GM19452 (cell line): Measurements from ENCODE around the gene LGI4.

Experiments
- ATAC-seq: cut with Tn5 transposase; IDR thresholded peaks from one replicate; pipeline ENCODE4 v1.9.1; 2021; ENCODE audit not compliant: unreplicated experiment

LGI4 gene

DNA sequence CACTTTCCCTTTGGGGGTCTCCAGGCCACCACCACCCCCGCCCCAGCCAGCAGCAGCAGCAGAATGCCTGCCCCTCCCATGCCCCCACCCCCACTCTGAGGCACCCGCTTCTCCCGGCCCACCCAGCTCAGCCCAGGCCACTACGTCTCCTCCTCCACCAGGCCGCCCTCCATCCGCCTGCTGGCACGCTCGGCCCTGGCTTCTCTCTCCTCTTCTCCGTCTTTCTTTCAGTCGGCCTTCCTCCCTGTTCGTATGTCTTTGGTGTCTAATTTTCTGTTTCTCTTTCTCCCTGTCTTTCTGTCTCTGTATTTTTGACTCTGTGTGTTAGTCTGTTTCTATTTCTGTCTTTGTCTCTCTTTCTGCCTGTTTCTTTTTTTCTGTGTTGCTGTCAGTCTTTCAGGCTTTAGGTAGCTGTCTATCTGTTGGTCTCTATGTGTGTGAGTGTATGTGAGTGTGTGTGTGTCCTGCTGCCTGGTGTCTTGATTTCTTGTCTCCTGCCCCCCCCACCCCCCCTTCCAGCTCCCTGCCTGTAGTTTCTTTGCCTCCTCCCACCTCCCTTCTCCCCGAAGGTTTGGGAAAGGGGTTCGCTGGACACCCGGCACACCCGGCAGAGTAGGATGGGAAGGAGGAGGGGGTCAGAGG lies at the start of gene LGI4:
Gene LGI4 (minus strand): TSS at position 459 of the 642 bp plus-strand sequence. CDS start 379 bp downstream, at position 80.
- no peak for ATAC-seq

DNA sequence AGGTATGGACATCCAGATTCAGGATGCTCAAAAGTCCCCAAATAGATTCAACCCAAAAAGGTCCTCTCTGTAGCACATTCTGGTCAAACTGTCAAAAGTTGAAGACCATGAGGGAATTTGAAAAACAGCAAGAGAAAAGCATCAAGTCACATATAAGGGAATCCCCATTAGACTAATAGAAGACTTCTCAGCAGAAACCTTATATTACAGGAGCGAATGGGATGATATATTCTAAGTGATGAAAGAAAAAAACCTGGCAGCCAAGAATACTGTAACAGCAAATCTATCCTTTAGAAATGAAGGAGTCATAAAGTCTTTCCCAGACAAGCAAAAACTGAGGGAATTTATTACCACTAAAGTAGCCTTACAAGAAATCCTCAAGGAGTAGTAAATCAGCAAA lies 49.4 kb upstream of the LGI4 start:
- no peak for ATAC-seq

DNA sequence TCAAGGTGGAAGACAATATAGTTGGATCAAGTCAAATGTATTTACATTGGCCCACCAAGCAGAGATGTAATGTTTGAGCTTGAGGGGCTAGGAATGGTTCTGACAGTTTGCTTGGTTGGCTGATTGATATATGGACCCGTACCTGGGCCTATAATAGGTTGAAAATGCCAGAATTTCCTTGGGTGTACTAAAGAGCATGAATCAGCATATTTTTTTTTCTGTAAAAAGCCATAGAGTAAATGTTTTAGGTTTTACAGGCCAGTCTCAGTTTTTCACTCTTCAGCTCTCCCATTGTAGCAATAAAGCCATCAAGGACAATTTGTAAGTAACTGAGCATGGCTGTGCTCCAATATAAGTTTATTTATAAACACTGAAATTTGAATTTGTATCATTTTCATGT lies 46.5 kb upstream of the LGI4 start:
- ATAC-seq: no peak

DNA sequence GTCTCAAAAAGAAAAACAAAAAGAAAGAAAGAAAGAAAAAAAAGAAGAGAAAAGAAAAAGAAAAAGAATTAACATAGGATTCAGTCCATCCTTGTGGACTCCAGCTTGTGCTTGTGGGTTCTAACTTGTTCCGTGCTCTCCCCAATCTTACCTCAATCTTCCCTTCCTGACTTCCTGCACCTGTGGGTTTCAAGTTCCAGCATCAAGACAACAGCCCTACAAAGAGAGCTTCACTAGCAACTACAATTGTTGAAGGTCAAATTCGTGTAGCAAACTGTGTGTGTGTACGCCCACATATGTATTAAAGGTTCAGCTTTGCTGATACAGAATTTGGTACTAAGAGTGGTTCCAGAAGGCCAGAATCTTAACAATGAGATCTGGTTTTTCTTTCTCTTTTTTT lies 45.0 kb upstream of the LGI4 start:
- no peak for ATAC-seq

DNA sequence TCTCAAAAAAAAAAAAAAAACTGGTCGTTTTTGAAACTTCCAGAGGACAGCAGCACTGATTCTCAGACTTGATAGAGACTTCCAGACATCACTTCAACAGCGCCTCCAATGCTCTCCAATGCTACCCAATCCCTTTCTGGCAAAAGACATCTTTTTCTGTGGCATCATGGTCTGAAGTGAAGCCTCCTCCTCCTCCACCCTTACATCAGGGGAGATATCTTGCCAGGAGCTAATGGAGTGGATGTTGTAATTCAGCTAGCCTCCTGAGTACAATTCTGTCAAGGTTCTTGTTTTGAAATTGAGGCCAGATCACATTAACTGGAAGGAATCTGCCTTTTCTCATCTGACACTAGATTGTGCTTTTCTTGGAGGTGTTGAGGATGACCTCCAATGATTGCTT lies 43.8 kb upstream of the LGI4 start:
- no peak for ATAC-seq

DNA sequence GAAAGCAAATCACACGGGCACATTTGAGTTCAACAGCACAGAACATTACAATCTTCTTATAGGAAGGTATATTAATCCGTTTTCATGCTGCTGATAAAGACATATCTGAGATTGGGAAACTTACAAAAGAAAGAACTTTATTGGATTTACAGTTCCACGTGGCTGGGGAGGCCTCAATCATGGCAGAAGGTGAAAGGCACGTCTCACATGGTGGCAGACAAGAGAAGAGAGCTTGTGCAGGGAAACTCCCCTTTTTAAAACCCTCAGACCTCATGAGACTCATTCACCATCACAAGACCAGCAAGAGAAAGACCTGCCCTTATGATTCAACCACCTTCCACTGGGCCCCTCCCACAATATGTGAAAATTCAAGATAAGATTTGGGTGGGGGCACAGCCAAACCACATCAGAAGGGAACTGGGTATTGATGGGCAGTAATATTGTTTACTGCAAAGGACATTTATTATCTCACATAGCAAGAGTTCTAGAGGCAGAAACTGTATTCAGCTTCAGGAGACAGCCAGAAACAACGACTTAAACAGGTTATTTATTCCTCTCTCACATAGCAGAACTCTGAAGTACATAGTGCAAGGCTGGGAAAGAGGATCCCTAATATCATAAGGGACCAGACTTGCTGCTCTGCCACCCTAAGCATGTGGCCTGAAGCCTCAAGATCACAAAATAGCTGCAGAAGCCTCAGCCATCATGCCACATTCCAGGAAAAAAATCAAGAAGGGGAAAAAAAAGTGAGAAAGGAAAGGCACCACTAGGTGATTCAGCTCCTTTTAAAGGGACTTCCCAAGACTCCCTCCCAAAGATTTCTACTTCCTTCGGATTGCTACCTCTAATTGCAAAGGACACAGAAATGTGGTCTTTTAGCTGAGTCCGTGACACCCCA lies 42.8 kb upstream of the LGI4 start:
- ATAC-seq: no peak

DNA sequence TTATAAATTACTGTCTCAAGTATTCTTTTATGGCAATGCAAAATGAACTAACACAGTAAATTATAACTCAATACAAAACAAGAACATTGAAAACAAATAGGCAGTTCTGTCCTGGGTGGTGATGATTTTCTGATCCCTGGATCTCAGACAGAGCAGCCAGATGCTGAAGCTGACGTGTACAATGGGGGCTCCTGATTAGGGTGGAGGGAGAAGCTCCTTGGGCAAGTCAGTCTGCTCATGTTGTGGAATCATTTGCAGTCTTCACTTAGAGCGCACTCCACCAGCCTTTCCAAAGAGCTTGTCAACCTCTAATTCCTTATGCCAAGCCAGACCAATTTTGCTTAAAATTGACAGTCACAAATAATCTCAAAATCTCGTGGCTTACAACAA lies 41.3 kb upstream of the LGI4 start:
- ATAC-seq: no peak

DNA sequence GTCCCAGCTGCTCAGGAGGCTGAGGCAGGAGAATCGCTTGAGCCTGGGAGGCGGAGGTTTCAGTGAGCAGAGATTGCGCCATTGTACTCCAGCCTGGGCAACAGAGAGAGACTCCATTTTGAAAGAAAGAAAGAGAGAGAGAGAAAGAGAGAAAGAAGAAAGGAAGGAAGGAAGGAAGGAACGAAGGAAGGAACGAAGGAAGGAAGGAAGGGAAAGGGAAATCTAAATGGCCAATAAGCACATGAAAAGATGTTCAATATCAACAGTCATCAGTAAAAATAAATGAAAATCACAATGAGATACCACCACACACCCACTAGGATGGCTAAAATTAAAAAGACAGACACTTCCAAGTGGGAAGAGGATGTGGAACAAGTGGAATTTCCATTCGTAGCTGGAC lies 39.4 kb upstream of the LGI4 start:
- ATAC-seq: no peak

DNA sequence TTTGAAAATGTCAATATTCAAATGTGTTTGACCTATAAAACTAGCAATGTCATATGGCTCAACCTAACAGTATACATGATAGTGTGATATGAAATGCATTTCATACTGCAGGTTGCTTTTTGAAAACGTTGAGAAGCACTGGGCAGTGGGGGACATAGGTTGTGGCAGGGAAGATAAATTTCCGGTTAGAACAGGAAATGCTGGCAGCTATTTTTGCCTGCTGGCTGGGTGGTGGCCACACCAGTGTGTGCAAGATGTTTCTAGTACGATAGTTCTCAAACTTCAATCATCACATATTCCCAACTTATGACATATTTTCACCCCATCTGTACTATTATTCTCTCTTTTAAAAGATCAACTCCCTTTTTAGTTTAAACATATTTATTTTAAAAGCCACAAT lies 36.9 kb upstream of the LGI4 start:
- no peak for ATAC-seq

DNA sequence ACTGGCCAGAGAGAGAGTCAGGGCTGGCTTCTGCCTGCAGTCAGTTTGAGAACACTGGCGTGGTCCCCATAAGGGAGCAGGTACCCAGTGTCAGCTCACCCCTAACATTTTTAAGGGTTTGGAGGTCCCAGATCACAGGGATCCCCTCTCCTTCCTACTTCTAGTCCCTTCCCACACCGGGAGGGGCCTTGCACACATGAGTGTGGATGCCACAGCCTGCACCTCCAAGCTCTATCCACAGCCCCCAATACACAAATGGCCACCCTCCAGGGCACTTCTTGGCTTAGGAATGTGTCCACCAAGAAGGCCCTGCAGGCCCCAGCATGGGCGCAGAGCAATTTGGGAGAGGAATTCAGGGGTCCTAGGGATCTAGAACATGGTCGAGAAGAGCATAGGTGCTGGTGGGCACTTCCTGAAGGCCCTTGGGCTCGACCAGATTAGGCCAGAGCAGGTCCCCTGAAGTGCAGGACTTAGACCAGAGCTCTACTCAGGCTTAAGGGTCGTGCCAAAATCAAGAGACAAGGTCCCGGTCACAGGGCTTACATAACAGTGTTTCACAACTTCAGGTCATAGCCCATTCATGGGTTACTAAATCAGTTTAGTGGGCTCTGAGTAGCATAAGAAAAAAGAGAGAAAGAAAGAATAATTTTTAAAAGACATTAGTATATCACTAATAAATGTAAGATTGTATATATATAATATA lies 35.7 kb upstream of the LGI4 start:
- no peak for ATAC-seq

DNA sequence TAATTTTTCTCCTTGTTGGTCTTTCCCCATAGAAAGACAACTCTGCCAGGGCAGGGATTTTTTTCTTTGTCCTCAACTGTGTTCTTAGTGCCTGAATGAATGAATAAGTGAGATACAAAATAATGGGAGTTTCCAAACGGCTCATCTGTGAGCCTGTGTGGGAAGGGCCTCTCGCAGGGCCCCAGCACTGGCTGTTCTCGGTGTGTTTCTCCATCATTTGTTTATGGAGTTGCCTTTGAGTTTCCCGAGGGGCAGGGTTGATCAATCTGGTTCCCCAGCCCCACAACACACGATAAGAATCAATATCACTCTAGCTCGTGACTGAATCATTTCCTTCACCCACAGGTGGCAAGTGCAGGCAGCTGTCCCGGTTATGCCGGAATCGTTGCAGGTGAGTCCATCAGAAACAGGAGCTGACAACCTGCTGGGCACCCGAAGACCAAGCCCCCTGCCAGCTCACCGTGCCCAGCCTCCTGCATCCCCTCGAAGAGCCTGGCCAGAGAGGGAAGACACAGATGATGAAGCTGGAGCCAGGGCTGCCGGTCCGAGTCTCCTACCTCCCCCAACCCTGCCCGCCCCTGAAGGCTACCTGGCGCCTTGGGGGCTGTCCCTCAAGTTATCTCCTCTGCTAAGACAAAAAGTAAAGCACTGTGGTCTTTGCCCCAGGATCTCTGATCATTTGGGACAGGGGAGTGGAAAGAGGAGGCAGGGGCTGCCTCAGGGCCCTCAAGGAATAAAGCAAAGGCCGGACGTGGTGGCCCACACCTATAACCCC lies 34.5 kb upstream of the LGI4 start:
- ATAC-seq: no peak

DNA sequence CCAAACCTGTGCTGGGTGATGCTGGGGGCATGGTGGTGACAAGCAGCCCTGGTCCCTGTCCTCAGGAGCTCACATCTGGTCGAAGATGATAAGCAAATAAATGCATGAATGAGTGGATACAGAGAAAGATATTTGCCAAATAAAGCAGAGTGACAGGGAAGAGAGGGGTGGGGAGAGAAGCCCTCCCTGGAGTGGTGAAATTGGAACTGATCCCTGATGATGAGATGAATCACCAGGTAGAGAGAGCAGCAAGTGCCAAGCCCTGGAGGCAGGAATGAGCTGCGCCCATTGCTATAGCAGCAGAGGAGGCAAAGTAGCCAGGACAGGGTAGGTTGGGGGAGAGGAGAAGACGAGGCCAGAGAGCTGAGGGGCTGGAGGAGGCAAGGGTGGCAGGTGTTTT lies 33.3 kb upstream of the LGI4 start:
- no peak for ATAC-seq

DNA sequence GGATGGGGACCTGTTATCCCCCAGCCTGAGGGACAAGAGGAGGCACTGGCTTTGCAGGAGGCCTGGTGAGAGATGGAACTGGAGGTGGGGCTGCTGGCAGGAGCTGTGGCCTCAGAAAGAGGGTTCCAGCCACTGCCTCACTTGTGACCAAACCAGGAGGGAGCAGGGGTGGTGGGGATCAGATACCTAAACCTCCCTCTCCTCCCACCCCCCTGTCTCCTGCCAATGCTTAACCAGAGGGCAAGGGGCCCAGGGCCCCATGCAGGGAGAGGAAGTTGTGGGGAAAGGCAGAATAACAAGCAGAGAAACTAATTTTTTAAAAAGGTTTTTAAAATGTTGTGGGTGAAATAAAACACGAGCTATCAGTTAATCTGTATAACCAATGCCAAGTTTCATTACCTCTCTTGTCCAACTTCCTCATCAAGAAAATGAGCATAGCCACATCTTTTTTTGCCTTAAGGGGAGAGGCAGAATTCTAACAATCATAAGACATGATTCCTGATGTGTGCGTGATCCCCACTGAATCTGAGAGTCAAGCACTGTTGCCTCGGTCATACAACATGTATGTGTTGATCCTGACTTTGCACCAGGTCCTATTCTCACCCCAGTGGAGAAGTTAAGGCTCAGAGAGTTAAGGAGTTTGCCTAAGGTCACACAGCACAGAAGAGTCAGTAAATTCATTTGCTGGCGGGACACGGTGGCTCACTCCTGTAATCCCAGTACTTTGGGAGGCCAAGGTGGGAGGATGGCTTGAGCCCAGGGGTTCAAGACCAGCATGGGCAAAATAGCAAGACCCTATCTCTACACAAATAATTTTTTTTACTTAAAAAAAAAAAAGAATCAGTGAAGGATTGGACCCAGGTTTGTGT lies 32.6 kb upstream of the LGI4 start:
- ATAC-seq: no peak

DNA sequence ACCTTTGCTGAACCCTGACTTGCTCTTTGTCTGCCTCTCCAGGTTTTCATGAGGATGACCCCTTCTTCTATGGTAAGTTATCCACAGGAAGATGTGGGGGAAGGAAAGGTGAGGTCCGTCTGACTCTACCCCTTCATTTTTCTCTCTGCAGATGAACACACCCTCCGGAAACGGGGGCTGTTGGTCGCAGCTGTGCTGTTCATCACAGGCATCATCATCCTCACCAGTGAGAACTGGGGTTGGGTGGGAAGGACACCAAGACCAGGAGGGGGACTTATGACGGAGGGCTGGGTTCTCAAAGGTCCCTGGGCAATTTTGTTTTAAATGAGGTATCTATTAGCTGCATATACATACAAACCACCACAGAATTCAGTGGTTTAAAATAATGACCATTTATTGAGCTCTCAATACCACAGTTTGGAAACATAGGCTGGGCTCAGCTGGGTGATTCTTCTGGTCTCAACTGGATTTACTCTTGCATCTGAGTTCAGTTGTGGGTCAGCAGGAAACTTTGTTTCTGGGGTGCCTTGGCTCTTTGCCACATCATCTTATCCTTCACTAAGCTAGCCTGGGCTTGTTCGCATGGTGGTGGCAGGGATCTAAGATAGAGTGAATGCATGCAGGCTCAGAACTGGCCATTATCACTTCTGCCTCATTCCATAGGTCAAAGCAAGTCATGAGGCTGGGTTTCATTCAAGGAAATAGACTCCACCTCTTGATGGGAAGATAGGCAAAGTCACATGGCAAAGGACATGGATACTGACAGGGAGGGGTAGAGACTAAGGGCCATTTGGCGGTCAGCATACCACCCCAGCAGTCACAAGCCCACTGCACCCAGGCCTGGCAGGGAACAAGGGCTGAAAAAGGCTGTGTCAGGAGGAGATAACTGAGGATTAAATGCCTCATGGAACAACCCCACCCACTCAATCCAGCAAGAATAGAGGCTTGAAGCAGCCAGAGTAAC lies 31.5 kb upstream of the LGI4 start:
- no peak for ATAC-seq

DNA sequence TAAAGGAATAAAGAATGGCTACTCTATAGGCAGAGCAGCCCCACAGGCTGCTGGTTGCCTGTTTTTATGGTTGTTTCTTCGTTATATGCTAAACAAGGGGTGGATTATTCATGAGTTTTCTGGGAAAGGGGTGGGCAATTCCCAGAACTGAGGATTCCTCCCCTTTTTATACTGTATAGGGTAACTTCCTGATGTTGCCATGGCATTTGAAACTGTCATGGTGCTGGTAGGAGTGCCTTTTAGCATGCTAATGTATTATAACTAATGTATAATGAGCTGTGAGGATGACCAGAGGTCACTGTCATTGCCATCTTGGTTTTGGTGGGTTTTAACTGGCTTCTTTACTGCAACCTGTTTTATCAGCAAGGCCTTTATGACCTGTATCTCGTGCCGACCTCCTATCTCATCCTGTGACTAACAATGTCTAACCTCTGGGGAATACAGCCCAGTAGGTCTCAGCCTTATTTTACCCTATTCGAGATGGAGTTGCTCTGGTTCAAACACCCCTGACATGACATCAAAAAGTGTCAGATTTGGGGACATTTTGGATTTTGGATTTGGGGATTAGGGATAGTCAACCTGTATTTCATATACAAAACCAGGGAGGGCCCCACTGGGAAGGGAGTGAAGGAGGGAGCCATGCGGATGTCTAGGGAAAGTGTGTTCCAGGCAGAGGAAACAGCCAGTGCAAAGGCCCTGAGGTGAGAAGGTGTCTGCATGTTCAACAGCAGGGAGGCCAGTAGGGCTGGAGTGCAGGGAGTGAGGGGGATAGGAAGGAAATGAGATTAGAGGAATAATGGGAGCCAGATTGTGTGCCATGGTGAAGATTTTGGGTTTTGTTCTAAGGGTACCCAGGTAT lies 30.6 kb upstream of the LGI4 start:
- no peak for ATAC-seq

DNA sequence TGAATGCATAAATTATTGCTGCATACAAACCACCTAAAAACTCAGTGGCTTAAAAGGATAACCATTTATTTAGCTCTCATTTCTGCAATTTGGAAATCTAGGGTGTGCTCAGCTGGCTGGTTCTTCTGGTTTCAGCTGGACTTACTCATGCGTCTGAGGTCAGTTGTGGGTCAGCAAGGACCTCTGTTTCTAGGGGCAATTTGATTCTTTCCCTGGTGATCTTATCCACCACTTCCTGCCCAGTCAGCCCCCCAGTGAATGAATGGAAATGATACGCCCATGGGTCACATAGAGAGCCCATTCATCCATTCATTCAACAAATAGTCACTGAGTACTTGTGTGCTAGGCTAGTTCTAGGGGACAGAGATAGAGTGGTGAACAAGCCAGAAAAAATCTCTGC lies 29.6 kb upstream of the LGI4 start:
- ATAC-seq: no peak

DNA sequence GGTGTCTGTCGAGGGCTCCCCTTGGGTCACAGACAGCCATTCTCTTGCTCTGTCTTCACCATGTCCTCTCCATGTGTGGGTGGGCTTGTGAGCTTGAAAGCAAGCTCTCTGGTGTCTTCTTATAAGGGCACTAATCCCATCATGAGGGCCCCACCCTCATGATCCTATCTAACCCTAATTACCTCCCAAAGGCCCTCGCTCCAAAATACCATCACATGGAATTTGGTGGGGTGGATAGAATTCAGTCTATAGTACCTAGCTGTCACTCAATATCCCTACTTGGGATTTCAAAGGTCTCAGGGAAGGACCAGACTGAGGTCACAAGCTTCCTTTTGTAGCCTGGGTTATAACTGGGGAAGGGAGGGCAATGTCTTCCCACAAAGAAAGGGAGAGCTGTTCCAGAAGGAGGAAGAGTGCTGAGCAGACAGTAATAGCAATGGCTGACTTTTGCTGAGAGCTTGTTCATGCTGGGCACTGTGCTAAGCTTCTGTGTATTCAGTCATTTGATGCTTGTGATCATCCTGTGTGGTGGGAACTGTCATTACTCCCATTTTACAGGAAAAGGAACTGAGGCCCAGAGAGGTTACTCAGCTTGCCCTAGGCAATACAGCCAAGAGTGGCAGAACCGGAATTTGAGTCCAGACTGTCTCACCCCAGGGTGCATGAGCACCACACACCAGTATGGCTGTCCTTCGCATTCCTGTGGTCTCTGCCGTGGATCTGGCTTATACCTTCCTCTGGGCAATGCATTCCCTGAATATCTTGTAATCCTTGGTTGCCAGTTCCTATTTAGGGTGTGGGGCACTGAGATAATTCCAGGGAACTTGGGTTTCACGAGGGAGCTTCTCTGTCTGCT lies 27.8 kb upstream of the LGI4 start:
- ATAC-seq: no peak
